ENCODE measurements around the gene CLCN2.
A peak's percentile ranks its signal among the peaks of the same experiment; 100 is the strongest.
"Not testable (repeated sequence)": the region's sequence is repeated elsewhere in the genome, so short reads cannot be mapped to it uniquely, and the experiment has no call there.

CLCN2 gene

GRCh38 chr3:184343200-184343876 is 18.1 kb downstream of the CLCN2 start:
- no peak for DNase-seq

GRCh38 chr3:184341925-184342324 is 19.5 kb downstream of the CLCN2 start:
- DNase-seq: no peak

DNA sequence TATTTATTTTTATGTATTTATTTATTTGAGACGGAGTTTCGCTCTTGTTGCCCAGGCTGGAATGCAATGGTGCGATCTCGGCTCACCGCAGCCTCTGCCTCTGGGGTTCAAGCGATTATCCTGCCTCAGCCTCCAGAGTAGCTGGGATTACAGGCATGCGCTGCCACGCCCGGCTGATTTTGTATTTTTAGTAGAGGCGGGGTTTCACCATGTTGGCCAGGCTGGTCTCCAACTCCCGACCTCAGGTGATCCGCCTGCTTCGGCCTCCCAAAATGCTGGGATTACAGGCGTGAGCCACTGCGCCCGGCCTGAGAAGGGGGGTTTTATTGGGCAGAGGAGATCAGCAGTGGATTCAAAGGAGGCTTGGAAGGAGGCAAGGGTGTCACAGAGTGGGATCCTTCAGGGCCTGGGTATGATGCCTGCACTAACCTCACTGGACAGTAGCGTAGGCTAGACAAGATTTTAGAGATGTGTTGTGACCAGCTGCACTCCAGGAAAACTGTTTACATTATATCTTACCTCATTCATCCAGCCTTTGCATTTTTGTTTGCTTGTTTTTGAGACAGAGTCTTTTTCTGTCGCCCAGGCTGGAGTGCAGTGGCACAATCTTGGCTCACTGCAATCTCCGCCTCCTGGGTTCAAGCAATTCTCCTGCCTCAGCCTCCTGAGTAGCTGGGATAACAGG is 21.8 kb downstream of the CLCN2 start:
- not testable (repeated sequence) for DNase-seq

- DNase-seq: peak; percentile 51 to 71
Measured at GRCh38 chr3:184339001-184339400, 22.4 kb downstream of the CLCN2 start.

DNA sequence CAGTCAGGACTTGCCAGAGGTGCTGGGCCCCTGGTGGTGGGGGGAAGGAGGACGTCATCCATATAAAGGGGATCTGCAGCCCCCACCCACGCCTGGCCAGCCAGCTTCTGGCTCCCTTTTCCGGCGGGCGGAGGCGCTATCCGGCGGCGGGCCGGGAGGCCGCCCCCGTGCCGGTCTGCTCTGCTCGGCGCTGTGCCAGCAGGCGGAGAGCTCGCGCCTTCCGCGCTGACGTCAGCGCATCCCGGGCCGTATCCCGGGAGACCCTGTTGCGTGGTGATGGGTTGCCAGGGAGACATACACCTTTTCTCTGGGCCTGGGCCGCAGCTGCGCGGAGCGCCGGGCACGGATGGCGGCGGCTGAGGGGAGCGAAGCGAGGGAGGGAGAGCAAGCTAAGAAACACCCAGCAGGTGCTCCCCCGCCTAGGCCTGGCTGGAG is 22.9 kb downstream of the CLCN2 start:
- DNase-seq: peak; percentile 77 to 89

DNA sequence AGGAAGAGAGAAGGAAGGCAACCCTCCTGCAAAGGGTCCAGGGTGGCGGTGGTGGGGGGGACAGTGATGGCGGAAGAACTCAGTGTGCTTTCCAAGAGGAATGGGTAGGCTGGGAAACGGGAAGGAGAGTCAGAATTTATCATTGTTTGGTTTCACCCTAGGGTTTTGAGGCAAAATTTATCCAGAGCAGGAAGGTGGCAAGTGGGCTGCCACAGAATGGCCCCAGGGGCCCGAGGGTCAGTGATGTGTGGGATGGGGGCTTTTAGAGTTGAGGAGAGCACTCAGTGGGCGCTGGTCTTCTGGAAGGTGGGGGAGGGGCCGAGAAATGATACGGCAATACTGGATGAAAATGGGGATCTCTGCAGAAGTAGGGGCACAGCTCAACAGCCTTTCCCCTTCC is 23.4 kb downstream of the CLCN2 start:
- DNase-seq: no peak

DNA sequence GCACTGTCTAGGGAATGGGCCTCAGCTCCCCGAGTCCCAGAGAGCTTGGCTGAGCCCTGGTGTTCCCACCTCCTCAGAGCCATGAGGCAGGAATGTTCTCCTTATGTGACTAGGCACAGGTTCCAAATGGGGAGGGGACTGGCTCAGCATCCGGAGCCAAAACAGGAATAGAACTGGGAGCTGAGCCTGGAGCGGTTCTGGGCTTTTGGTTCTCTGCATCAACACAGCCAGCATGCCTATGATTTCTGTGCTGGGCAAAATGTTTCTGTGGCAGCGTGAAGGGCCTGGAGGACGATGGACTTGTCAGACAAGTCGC is 24.0 kb downstream of the CLCN2 start, which contains the start of gene FAM131A:
Gene FAM131A (plus strand): TSS at position 202 of the 316 bp plus-strand sequence. CDS start 31 bp downstream, at position 233.
- no peak for DNase-seq

- peak in 1 of 2 experiments; percentile 51 for DNase-seq
Measured at GRCh38 chr3:184336547-184337398, 24.6 kb downstream of the CLCN2 start.

DNA sequence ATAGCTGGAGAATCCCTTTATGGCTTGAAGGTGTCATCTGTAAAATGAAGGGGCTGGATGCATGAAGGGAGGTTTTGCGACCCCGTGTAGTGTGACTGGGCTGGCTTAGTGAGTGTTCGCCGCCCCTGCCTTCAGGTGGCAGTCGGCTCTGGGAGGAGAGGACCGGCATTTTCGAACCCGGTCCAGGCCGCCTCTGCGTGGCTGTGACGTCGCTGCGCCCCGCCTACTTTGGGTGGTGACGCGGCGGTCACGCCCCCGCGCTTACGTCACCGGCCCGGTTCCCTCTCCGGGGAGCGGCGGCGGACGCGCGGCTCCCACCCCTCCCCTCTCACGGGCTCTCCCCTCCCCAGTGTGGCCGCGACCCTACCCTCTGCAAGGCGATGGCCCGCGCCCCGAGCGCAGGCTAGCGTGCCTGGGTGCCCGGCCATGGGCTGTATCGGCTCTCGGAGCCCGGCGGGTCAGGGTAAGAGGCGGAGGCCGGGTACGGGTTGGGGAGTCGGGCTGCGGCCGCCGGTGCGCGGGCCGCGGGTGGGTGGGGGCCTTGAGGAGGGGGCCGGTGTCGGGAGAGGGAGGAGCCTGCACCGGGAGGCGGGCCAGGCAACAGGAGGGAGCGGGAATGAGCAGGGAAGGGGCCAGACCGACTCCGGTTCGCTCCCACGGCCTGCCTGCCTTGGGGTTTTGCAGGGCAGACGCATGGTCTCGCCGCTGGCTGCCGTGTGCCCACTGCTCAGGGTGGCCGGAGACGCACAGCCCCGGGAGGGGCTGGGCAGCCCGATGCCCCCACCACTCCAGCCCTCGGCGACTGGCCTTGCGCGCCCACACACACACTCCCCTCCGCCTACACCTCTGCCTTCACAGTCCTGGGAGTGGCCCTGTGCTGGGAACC is 25.5 kb downstream of the CLCN2 start:
- DNase-seq: peak; percentile 35 to 89

DNA sequence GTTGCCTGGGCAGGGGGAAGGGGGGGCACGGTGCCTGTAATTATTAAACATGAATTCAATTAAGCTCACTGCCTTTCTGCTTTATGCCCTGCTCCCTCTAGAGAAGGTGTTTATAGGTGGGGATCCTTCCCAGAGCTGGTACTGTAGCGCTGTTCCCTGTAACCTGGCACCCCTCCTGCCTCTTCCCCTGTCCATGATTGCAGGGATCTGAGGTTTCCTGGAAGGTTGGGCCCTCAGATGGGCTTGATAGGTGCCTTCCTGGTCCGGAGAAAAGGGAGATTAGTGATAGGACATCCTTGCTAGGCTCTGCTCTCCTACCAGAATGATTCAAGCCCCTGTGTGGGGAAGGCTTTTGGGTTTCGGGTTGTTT is 26.1 kb downstream of the CLCN2 start:
- no peak for DNase-seq

DNA sequence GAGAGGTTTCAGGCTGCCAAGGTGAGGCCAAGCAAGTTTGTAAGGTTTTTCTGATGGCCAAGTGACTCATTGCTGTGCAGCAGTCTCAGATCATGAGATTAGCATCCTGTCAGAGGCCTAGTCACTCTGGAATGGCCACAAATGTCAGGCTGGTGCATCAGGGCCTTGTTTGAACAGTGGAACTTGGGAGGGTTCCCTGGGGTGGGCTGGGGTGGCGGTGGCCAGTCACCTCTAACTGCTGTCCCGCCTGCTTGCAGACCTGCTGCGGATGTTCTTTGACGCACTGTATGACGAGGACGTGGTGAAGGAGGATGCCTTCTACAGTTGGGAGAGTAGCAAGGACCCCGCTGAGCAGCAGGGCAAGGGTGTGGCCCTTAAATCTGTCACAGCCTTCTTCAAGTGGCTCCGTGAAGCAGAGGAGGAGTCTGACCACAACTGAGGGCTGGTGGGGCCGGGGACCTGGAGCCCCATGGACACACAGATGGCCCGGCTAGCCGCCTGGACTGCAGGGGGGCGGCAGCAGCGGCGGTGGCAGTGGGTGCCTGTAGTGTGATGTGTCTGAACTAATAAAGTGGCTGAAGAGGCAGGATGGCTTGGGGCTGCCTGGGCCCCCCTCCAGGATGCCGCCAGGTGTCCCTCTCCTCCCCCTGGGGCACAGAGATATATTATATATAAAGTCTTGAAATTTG is 26.8 kb downstream of the CLCN2 start:
- DNase-seq: no peak

- DNase-seq: no peak
Measured at GRCh38 chr3:184333700-184334099, 27.7 kb downstream of the CLCN2 start.

GRCh38 chr3:184333190-184333589 is 28.2 kb downstream of the CLCN2 start:
- no peak for DNase-seq

DNA sequence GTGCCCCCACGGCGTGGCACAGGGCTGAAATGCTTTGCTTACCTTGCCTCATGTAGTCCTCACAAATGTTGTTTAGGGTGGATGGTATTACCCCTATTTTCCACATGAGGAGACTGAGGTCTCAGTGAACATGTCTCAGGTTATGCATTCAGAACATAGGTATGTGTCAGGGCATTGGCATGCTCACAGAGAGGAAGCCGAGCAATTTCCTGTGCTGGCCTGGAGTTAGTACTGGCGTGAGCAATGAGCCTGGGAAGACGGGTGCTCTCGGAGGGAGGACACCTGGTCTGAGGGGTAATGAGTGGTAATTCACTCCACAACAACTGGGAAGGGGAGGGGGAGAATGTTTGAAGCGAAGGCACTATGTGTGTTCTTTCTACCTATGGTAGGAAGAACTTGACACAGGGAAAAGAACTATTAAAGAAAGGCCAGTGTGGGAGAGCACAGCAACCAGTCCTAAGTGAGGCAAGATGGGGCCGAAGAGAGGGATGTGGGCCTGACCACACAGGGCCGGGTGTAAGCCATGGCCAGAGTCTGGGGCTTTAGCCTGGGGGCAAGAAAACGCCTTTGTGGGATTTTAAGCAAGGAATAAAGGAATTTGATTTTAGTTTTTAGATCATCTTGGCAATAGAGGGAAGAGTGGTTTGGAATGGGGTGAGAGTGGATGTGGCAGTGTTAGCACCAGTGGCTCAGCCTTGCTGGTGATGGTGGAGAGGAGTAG is 28.9 kb downstream of the CLCN2 start:
- DNase-seq: no peak

GRCh38 chr3:184328516-184328915 is 32.9 kb downstream of the CLCN2 start:
- no peak for DNase-seq

- DNase-seq: no peak
Measured at GRCh38 chr3:184327171-184327570, 34.2 kb downstream of the CLCN2 start.

DNA sequence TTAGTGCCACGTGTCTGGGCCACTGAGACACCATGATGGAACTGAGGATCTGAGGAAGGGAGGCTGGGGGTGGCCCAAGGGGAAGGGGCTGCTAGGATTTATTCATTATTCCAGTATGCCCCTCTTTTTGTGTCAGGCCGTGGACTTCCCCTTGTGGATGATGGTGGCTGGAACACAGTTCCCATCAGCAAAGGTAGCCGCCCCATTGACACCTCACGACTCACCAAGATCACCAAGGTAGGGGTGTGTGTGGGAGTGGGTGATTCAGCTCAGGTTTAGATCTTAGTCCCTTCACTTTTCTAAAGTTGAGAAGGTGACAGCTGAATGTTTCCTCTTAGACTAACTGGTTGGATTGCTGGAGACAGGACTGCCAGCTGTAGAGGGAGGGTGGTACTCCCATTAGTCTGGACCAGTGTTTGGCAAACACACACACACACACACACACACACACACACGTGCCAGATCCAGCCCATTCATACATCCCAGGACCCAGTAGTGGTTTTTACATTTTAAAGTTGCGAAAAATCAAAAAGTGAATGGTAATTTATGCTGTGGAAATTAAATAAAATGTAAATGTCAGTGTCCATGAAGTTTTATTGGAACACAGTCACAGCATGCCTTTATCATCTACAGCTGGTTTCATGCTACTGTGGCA is 35.6 kb downstream of the CLCN2 start:
- no peak for DNase-seq

GRCh38 chr3:184325269-184325668 is 36.1 kb downstream of the CLCN2 start:
- no peak for DNase-seq

- no peak for DNase-seq
Measured at GRCh38 chr3:184323696-184324095, 37.7 kb downstream of the CLCN2 start.

DNA sequence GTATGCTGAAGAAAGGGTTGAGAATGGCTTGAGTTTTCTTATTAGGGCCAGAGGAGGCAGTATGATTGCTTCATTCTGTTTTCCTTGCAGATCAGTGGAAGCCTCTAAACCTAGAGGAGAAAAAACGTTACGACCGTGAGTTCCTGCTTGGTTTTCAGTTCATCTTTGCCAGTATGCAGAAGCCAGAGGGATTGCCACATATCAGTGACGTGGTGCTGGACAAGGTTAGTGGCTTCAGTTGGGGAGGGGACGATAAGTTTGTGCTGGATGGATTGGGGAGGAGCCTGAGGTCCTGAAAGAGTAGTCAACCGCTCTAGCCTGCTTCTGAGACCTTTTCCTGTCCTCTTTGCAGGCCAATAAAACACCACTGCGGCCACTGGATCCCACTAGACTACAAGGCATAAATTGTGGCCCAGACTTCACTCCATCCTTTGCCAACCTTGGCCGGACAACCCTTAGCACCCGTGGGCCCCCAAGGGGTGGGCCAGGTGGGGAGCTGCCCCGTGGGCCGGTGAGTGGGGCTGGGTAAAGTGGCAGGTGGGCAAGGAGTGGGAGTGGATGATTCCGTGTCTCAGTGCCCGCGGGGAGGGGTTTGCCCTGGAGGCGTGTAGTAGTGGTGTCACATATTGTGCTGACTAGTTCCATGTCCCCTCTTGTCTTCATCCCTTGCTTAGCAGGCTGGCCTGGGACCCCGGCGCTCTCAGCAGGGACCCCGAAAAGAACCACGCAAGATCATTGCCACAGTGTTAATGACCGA is 38.5 kb downstream of the CLCN2 start:
- DNase-seq: no peak

All from NCI-H526 (cell line).